HAP-1 (cell line): ENCODE measurements around the gene ZNF148.
A peak's percentile ranks its signal among the peaks of the same experiment; 100 is the strongest.
"Not testable (repeated sequence)": the region's sequence is repeated elsewhere in the genome, so short reads cannot be mapped to it uniquely, and the experiment has no call there.

ENCODE experiments used
- DNase-seq, 2 experiments: peaks; one replicate each; pipeline ENCODE4 v3.0.0-alpha.2; 2016 to 2020; ENCODE audit warnings: low spot score in 2 of 2
- H3K27me3 ChIP-seq: fragments of 250-450 bp; sonication (Bioruptor Pico); 2 replicates; pipeline ENCODE4 v1.5.1; 2020; ENCODE audit warnings: low read depth, mild to moderate bottlenecking, moderate library complexity
- H3K36me3 ChIP-seq: fragments of 250-450 bp; sonication (Bioruptor Pico); replicated peaks from 2 replicates; pipeline ENCODE4 v1.5.1; 2020; ENCODE audit warnings: mild to moderate bottlenecking
- H3K4me1 ChIP-seq: fragments of 250-450 bp; sonication (Bioruptor Pico); 2 replicates; pipeline ENCODE4 v1.5.1; 2020; ENCODE audit warnings: mild to moderate bottlenecking
- H3K4me3 ChIP-seq: fragments of 250-450 bp; sonication (Bioruptor Pico); 2 replicates; pipeline ENCODE4 v1.5.1; 2020; ENCODE audit warnings: mild to moderate bottlenecking, moderate library complexity
- H3K9me3 ChIP-seq: fragments of 250-450 bp; sonication (Bioruptor Pico); 2 replicates; pipeline ENCODE4 v1.5.1; 2020; ENCODE audit warnings: mild to moderate bottlenecking, moderate library complexity
- in situ Hi-C: fragments of 300-500 bp; cut with MboI; formaldehyde crosslinking; loops from 3 replicates; pipeline ENCODE4 v1.14.3; 2020; ENCODE audit warnings: low sequenced_read_pairs, inconsistent platforms, mixed read lengths

ZNF148 gene

DNA sequence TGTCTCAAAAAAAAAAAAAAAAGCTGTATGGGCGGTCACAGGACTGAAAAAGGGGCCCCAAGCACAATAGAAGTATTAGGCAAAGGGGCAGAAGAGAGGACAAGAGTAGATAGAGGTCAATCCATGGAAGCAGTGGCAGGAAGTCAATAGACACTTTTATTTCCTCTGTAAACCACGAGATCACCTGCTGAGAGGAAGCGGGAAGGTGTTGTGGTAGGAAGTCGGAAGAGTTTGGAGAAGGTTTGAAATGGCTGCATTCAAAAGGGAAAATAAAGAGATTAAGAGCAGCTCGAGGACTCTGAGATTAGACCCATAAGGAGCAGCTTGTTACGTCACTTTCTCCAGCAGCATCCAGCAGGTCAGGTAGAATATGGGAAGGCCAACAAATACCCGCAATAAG lies 14.2 kb upstream of the ZNF148 start:
- Histone ChIP-seq H3K4me3 (no peak overlapping the region), H3K4me1 (peaks cover 9% of the 10 kb centered on the region), H3K36me3 (no peaks in the 10 kb centered on the region), H3K27me3 (no peaks in the 10 kb centered on the region), H3K9me3 (no peaks in the 10 kb centered on the region)
- in situ Hi-C loops = no loop called here
- no peak for DNase-seq

GRCh38 chr3:125388369-125388768 lies 13.2 kb upstream of the ZNF148 start:
- DNase-seq, H3K4me3 ChIP-seq, H3K27me3 ChIP-seq, H3K4me1 ChIP-seq, H3K36me3 ChIP-seq, H3K9me3 ChIP-seq, in situ Hi-C loops: not testable (repeated sequence)

- no peaks in the 10 kb centered on the region for H3K27me3 ChIP-seq
- no peak for DNase-seq
- no peak overlapping the region for H3K4me3 ChIP-seq
- no peaks in the 10 kb centered on the region for H3K9me3 ChIP-seq
- peaks cover 9% of the 10 kb centered on the region for H3K4me1 ChIP-seq
- no peaks in the 10 kb centered on the region for H3K36me3 ChIP-seq
- in situ Hi-C loops = no loop called here
Observed at GRCh38 chr3:125386811-125387210, 11.7 kb upstream of the ZNF148 start.

GRCh38 chr3:125383744-125384143 lies 8.6 kb upstream of the ZNF148 start:
- Histone ChIP-seq H3K27me3 (no peaks in the 10 kb centered on the region), H3K4me3 (no peak overlapping the region), H3K36me3 (no peaks in the 10 kb centered on the region), H3K4me1 (peaks cover 9% of the 10 kb centered on the region), H3K9me3 (no peaks in the 10 kb centered on the region)
- in situ Hi-C loops = no loop called here
- DNase-seq = no peak

GRCh38 chr3:125382298-125382697 lies 7.2 kb upstream of the ZNF148 start:
- no peak overlapping the region for H3K4me3 ChIP-seq
- no peak for DNase-seq
- in situ Hi-C loops = no loop called here
- peaks cover 9% of the 10 kb centered on the region for H3K4me1 ChIP-seq
- H3K9me3 ChIP-seq = no peaks in the 10 kb centered on the region
- H3K36me3 ChIP-seq = no peaks in the 10 kb centered on the region
- no peaks in the 10 kb centered on the region for H3K27me3 ChIP-seq

DNA sequence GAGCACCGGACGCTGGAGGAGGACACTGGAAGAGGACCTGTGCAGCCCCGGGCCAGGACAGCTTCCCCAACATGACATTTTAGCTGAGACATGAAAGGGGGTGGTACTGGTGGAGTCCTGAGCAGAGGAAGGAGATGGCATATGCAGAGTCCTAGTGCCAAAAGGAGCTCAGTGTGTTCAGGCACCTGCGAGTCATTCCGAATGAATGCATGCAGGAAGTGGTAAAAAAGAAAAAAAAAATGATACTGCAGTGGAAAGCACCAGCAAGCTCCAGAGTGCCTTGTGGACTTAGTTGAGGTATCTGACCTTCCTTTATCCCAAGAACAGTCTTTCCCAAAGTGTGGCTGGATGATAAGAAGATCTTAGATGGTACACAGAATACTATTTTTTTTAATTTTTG lies 6.6 kb upstream of the ZNF148 start:
- no peak overlapping the region for H3K4me3 ChIP-seq
- DNase-seq = no peak
- no peaks in the 10 kb centered on the region for H3K27me3 ChIP-seq
- H3K4me1 ChIP-seq = peaks cover 6% of the 10 kb centered on the region
- in situ Hi-C loops = no loop called here
- H3K9me3 ChIP-seq = no peaks in the 10 kb centered on the region
- no peaks in the 10 kb centered on the region for H3K36me3 ChIP-seq

- peaks cover 4% of the 10 kb centered on the region for H3K4me1 ChIP-seq
- no peaks in the 10 kb centered on the region for H3K36me3 ChIP-seq
- H3K9me3 ChIP-seq = no peaks in the 10 kb centered on the region
- no peak for DNase-seq
- in situ Hi-C loops = no loop called here
- H3K27me3 ChIP-seq = no peaks in the 10 kb centered on the region
- no peak overlapping the region for H3K4me3 ChIP-seq
Observed at GRCh38 chr3:125381314-125381713, 6.2 kb upstream of the ZNF148 start.

DNA sequence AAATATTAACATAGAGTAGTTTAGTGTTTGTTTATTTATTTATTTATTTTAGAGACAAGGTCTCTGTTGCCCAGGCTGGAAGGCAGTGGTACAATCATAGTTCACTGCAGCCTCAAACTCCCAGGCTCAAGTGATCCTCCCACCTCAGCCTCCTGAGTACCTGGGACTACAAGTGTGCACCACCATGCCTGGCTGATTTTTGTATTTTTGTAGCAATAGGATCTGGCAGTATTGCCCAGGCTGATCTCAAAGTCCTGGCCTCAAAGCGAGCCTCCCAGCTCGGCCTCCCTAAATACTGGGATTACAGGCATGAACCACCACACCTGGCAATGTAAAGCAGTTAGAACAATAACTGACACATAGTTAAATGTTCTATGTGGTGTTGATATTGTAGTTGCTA lies 4.4 kb upstream of the ZNF148 start:
- Histone ChIP-seq H3K9me3 (no peaks in the 10 kb centered on the region), H3K4me1 (peaks cover 7% of the 10 kb centered on the region), H3K4me3 (no peak overlapping the region), H3K27me3 (no peaks in the 10 kb centered on the region), H3K36me3 (no peaks in the 10 kb centered on the region)
- in situ Hi-C loops = no loop called here
- DNase-seq = no peak

DNA sequence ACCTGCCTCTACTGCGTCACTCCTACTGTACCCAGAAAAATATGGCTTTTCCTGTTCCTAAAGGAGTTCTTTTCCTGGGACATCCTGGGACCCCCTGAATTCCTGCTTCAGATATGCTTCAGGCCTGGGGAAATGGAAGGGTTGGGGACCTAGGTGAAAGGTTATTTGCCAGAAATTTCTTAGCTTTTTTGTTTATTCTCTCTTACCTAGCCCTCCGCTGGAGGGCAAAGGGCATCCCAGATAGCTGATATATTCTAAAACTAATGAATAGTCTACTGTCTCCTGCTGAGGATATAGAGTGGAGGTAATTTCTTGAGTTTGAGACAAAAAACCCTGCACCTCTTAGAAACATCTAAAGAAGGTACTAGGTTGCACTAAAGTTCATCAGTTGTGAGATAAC lies 3.6 kb upstream of the ZNF148 start:
- H3K9me3 ChIP-seq = no peaks in the 10 kb centered on the region
- peaks cover 7% of the 10 kb centered on the region for H3K4me1 ChIP-seq
- H3K4me3 ChIP-seq = no peak overlapping the region
- H3K36me3 ChIP-seq = no peaks in the 10 kb centered on the region
- no peaks in the 10 kb centered on the region for H3K27me3 ChIP-seq
- in situ Hi-C loops = no loop called here
- DNase-seq = no peak

DNA sequence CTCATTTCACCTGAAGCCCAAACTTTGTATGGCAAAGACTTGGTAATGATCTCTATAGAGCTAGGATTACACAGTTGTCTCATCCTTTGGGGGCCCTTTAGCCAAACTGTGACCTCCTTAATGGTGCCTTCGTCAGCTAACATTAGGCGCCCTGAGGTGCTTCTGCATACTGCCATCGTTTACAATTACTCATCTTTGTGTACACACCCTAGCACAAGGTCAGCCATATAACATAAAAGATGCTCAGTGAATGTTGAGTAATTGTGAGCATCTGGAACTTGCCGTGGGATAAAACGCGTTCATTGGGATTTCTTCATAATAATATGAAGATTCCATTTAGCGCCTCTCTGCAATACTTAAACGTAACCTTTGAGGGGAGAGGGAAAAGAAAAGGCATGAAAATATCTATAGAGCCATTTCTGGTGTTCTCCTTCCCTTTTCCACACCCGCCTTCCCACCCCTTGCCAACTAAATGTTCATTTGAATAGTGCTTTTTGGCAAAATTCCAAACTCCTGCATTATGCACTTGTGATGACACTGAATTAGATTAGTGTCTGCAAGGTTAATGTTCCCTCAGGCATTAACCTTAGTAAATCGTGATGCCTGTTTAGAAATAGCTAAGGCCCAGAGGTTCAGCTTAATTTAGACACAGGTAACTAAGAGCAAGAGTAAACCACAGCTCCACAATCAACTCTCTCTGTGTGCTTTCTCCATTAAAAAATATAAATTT lies 990 bp upstream of the ZNF148 start:
- peak overlapping the region; percentile 77 for H3K4me3 ChIP-seq
- no peaks in the 10 kb centered on the region for H3K9me3 ChIP-seq
- in situ Hi-C loops = no loop called here
- peak; percentile 21 to 29 for DNase-seq
- peaks cover 10% of the 10 kb centered on the region for H3K4me1 ChIP-seq
- no peaks in the 10 kb centered on the region for H3K36me3 ChIP-seq
- H3K27me3 ChIP-seq = no peaks in the 10 kb centered on the region

DNA sequence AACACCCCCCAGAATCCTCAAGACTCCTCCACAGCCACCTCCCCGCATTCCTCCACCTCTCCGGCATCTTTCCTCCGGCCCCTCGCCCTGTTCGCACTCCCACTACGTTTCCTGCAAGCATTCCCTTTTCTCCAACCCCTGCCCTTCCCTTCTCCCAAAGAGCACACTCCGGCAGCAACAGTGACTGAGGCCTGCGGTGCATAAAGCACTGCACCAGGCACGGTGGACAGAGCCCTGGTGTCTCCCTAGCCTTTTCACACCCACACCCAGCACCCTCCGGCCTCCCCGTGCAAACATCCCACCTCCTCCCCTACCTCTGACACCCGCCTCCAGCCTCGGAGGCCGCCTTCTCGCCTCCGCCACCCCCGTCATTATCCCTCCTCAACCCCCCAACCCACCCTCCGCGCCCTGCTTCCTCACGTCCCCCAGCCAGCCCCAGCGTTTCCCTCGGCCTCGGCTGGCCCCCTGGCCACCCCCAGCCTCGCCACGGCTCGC lies 577 bp downstream of the ZNF148 start:
- in situ Hi-C loops = no loop called here

GRCh38 chr3:125367403-125368230 lies 7.5 kb downstream of the ZNF148 start:
- no peaks in the 10 kb centered on the region for H3K9me3 ChIP-seq
- H3K4me3 ChIP-seq = no peak overlapping the region
- in situ Hi-C loops = no loop called here
- H3K27me3 ChIP-seq = no peaks in the 10 kb centered on the region
- peaks cover 9% of the 10 kb centered on the region for H3K4me1 ChIP-seq
- no peak for DNase-seq
- H3K36me3 ChIP-seq = no peaks in the 10 kb centered on the region

More for the DNA sequence above, 577 bp downstream of the ZNF148 start:
- Histone ChIP-seq H3K4me1 (peaks cover 19% of the 10 kb centered on the region), H3K4me3 (peak overlapping the region; percentile 77), H3K9me3 (no peaks in the 10 kb centered on the region), H3K36me3 (no peaks in the 10 kb centered on the region), H3K27me3 (no peaks in the 10 kb centered on the region)
- peak; percentile 41 to 69 for DNase-seq

DNA sequence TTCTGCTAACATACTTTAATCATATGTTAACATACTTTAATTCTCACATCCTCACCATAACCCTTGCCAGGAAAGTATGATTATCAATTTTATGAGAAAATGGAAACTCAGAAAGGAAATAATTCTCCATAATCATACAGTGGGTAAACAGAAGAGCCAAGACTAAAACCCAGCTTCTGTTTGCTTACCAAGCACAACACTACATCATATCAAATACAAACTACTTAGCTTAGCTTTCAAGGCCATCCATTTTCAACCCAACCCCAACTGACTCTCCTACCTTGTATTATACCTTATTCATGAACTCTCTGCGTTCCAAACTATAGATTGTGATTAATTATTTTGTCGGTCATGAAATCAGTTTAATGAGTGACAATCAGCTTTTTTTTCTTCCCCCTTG lies 9.0 kb downstream of the ZNF148 start:
- in situ Hi-C loops = no loop called here
- no peaks in the 10 kb centered on the region for H3K27me3 ChIP-seq
- H3K36me3 ChIP-seq = no peaks in the 10 kb centered on the region
- peaks cover 9% of the 10 kb centered on the region for H3K4me1 ChIP-seq
- H3K9me3 ChIP-seq = no peaks in the 10 kb centered on the region
- no peak for DNase-seq
- H3K4me3 ChIP-seq = no peak overlapping the region

- Histone ChIP-seq H3K4me1 (peaks cover 19% of the 10 kb centered on the region), H3K27me3 (no peaks in the 10 kb centered on the region), H3K9me3 (no peaks in the 10 kb centered on the region), H3K36me3 (no peaks in the 10 kb centered on the region), H3K4me3 (no peak overlapping the region)
- in situ Hi-C loops = no loop called here
- DNase-seq = no peak
Observed at GRCh38 chr3:125359700-125360099, 15.4 kb downstream of the ZNF148 start.
